Measurements from ENCODE around the gene HTR6.

DNA sequence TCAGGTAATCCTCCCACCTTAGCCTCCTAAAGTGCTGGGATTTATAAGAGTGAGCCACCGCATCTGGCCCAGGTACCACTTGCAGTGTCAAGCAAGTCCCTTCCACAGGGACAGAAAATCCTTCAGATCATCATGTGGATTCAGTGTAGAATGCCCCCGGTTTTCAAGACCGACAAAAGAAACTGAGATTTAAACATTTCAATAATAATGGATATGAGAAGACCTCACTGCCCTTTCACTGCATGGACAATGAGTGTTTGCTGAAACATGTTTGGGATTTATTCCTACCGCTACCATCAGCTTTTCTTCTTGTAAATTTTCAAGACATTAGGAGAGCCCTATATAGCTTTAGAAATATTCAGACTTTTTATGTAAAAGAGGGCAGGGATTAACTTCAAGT lies 41.5 kb downstream of the HTR6 start:
- TF ChIP-seq, protein P1, sequence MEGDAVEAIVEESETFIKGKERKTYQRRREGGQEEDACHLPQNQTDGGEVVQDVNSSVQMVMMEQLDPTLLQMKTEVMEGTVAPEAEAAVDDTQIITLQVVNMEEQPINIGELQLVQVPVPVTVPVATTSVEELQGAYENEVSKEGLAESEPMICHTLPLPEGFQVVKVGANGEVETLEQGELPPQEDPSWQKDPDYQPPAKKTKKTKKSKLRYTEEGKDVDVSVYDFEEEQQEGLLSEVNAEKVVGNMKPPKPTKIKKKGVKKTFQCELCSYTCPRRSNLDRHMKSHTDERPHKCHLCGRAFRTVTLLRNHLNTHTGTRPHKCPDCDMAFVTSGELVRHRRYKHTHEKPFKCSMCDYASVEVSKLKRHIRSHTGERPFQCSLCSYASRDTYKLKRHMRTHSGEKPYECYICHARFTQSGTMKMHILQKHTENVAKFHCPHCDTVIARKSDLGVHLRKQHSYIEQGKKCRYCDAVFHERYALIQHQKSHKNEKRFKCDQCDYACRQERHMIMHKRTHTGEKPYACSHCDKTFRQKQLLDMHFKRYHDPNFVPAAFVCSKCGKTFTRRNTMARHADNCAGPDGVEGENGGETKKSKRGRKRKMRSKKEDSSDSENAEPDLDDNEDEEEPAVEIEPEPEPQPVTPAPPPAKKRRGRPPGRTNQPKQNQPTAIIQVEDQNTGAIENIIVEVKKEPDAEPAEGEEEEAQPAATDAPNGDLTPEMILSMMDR (IDR thresholded peaks at IDR 0.05; ENCODE audit: borderline replicate concordance, extremely low read depth, low read length, poor library complexity, severe bottlenecking), result no peak
- no peak for TF ChIP-seq EZH2 (IDR thresholded peaks at IDR 0.05; ENCODE audit: borderline replicate concordance, low read depth, low read length, severe bottlenecking)

Measured in DND-41 (cell line).